ENCODE results near the gene ABT1. TPM values are rescaled to one million over a fixed set of nuclear protein-coding genes. Genes with fewer than 3 reads are reported as not detected.

ABT1 gene
- total RNA-seq, 4 donors from 2014 or later, result 11.5 to 16.1 (median 11.8) TPM

- Histone ChIP-seq H3K27me3 (no peaks in the 10 kb centered on the region), H3K4me1 (peaks cover 0 to 11% (median 6%) of the 10 kb centered on the region in 4 donors), H3K4me3 (no peak overlapping the region), H3K9me3 (no peaks in the 10 kb centered on the region), H3K27ac (no peak overlapping the region), H3K36me3 (peaks cover 0 to 29% (median 0%) of the 10 kb centered on the region in 3 donors)
- no peak for TF ChIP-seq CTCF (IDR thresholded peaks at IDR 0.05)
- TF ChIP-seq POLR2A (IDR thresholded peaks at IDR 0.05), result no peak
- no peak for DNase-seq
Measured at GRCh38 chr6:26602262-26602661, 5.5 kb downstream of the ABT1 start.

- TF ChIP-seq POLR2A (IDR thresholded peaks at IDR 0.05) (no peak), CTCF (IDR thresholded peaks at IDR 0.05) (no peak)
- Histone ChIP-seq H3K4me3 (no peak overlapping the region), H3K36me3 (peaks cover 0 to 17% (median 0%) of the 10 kb centered on the region in 3 donors), H3K4me1 (no peaks in the 10 kb centered on the region), H3K27me3 (no peaks in the 10 kb centered on the region), H3K9me3 (no peaks in the 10 kb centered on the region), H3K27ac (no peak overlapping the region)
- DNase-seq, result no peak
Measured at GRCh38 chr6:26604026-26604425, 7.3 kb downstream of the ABT1 start.

- DNase-seq, result no peak
- Histone ChIP-seq H3K4me3 (no peak overlapping the region), H3K27ac (no peak overlapping the region), H3K4me1 (no peaks in the 10 kb centered on the region), H3K36me3 (peaks cover 0 to 9% (median 0%) of the 10 kb centered on the region in 3 donors), H3K27me3 (no peaks in the 10 kb centered on the region), H3K9me3 (no peaks in the 10 kb centered on the region)
- TF ChIP-seq POLR2A (IDR thresholded peaks at IDR 0.05), result no peak
- TF ChIP-seq CTCF (IDR thresholded peaks at IDR 0.05), result no peak
Measured at GRCh38 chr6:26604797-26605196, 8.0 kb downstream of the ABT1 start.

GRCh38 chr6:26607434-26608230 is 10.9 kb downstream of the ABT1 start:
- no peaks in the 10 kb centered on the region for H3K27me3 ChIP-seq
- no peaks in the 10 kb centered on the region for H3K36me3 ChIP-seq
- peak in 2 of 3 donors; percentile 32 to 78 for DNase-seq
- no peak overlapping the region for H3K27ac ChIP-seq
- TF ChIP-seq CTCF (IDR thresholded peaks at IDR 0.05), result peak; percentile 5 to 83 (median 70)
- TF ChIP-seq POLR2A (IDR thresholded peaks at IDR 0.05), result no peak
- peak overlapping the region in 3 of 4 donors; percentile 4 to 37 (median 27) for H3K4me3 ChIP-seq
- H3K4me1 ChIP-seq, result no peaks in the 10 kb centered on the region
- no peaks in the 10 kb centered on the region for H3K9me3 ChIP-seq

- Histone ChIP-seq H3K9me3 (no peaks in the 10 kb centered on the region), H3K27ac (no peak overlapping the region), H3K4me1 (peaks cover 0 to 9% (median 0%) of the 10 kb centered on the region in 4 donors), H3K27me3 (peaks cover 0 to 14% of the 10 kb centered on the region in 2 donors), H3K4me3 (no peak overlapping the region), H3K36me3 (no peaks in the 10 kb centered on the region)
- DNase-seq, result no peak
- no peak for TF ChIP-seq CTCF (IDR thresholded peaks at IDR 0.05)
- no peak for TF ChIP-seq POLR2A (IDR thresholded peaks at IDR 0.05)
Measured at GRCh38 chr6:26609463-26609862, 12.7 kb downstream of the ABT1 start.

Data from Peyer's patch (tissue), 4 donors.